ENCODE results near the gene SFXN1. TPM values are rescaled to one million over a fixed set of nuclear protein-coding genes. Genes with fewer than 3 reads are reported as not detected.

The SFXN1 gene
- total and polyA plus RNA-seq, 9 of the 15 experiments (the other 6 are each of a cell fraction or from before 2014, with no cell fraction given) = 31.8 to 261 (median 113) TPM

DNA sequence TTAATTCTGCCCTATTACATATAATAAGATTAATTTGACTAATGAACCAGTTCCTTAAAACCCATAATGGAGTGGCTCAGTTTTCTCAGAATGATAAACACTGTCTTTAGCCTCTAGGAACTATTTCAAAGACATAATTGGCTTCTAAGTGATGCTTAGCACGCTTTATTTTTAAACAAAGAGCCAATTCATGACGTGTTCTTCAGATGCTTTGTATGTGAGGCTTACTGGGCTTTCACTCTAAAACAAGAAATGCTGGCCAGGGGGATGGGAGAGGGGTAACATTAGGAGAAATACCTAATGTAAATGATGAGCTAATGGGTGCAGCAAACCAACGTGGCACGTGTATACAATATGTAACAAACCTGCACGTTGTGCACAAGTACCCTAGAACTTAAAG lies 7.6 kb upstream of the SFXN1 start:
- H3K9me3 ChIP-seq (replicated peaks; ENCODE audit: control insufficient read depth, insufficient read depth, low read depth, low read length) = no peaks in the 10 kb centered on the region
- no peaks in the 10 kb centered on the region for H3K36me3 ChIP-seq (ENCODE audit: control insufficient read depth, insufficient read depth, low read length)
- no peak overlapping the region for H3K27ac ChIP-seq (ENCODE audit: extremely low read depth, low read depth, low read length)
- H3K4me3 ChIP-seq = no peak overlapping the region
- ChIA-PET POLR2A (no interaction called here), CTCF (ENCODE audit: low intra/inter-chr PET ratio) (no interaction called here)
- FAIRE-seq (no peak), ATAC-seq (no peak), DNase-seq (ENCODE audit: extremely low read depth in 1 of 4, low spot score in 3 of 4) (no peak)
- 0% methylated on average over 5 of the region's 5 CpGs for WGBS (ENCODE audit: insufficient coverage, low coverage, missing lambda C conversion rate)
- H2AFZ ChIP-seq (ENCODE audit: low read depth, low read length) = no peak overlapping the region
- intact Hi-C loops (cut with micrococcal nuclease) = no loop called here
- H3K4me1 ChIP-seq (replicated peaks in 1 of 2; ENCODE audit: control insufficient read depth in 2 of 2, insufficient read depth in 2 of 2, low read length in 2 of 2) = no peaks in the 10 kb centered on the region
- BruUV-seq (replicated peaks) = no TSS peak
- no peak overlapping the region for H3K9ac ChIP-seq (ENCODE audit: insufficient read depth in 1 of 2, low read depth in 2 of 2, low read length in 2 of 2)
- H4K20me1 ChIP-seq (replicated peaks; ENCODE audit: control insufficient read depth, insufficient read depth, low read length) = no peaks in the 10 kb centered on the region
- H3K27me3 ChIP-seq (ENCODE audit: control insufficient read depth in 2 of 2, insufficient read depth in 2 of 2, low read length in 2 of 2) = peaks cover 19 to 52% of the 10 kb centered on the region in 2 experiments
- H3K4me2 ChIP-seq (ENCODE audit: insufficient read depth, low read length) = no peak overlapping the region
- in situ Hi-C loops (cut with MboI) = no loop called here
- TF ChIP-seq SMARCE1 (IDR thresholded peaks at IDR 0.05) (no peak), SLC30A9 (CRISPR knock-in tag; IDR thresholded peaks at IDR 0.05) (no peak), ZNF324 (CRISPR knock-in tag; IDR thresholded peaks at IDR 0.05) (no peak), ZBTB9 (CRISPR knock-in tag; IDR thresholded peaks at IDR 0.05) (no peak), CBFA2T2 (conservative IDR thresholded peaks at IDR 0.05) (no peak), ZNF212 (CRISPR knock-in tag; IDR thresholded peaks at IDR 0.05) (no peak), GTF2A2 (tag; IDR thresholded peaks at IDR 0.05) (no peak)
- TF ChIP-seq, protein P1, sequence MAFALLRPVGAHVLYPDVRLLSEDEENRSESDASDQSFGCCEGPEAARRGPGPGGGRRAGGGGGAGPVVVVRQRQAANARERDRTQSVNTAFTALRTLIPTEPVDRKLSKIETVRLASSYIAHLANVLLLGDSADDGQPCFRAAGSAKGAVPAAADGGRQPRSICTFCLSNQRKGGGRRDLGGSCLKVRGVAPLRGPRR (CRISPR knock-in tag; IDR thresholded peaks at IDR 0.05) = no peak
- H3K79me2 ChIP-seq (ENCODE audit: control insufficient read depth, insufficient read depth, low read length) = no peaks in the 10 kb centered on the region
- H3K9me1 ChIP-seq (ENCODE audit: control insufficient read depth, insufficient read depth, low read length) = no peaks in the 10 kb centered on the region

Data from K562 (cell line).